H9 (cell line): ENCODE measurements around the gene SEC14L5. TPM values are rescaled to one million over a fixed set of nuclear protein-coding genes. Genes with fewer than 3 reads are reported as not detected.

ENCODE experiments used
- DNase-seq: peaks from one replicate; pipeline ENCODE4 v3.0.0-alpha.2; 2017
- H2AFZ ChIP-seq: one replicate; pipeline ENCODE4 v1.6.1; 2013; ENCODE audit warnings: mild to moderate bottlenecking, low read length, control low read depth, moderate library complexity
- H2AK5ac ChIP-seq: 2 replicates; pipeline ENCODE4 v1.6.1; 2013; ENCODE audit warnings: low read length, control low read depth, mixed read lengths; ENCODE audit not compliant: insufficient read length
- H2BK120ac ChIP-seq: one replicate; pipeline ENCODE4 v1.6.1; 2013; ENCODE audit warnings: low read depth, mild to moderate bottlenecking, low read length, control low read depth, inconsistent platforms; ENCODE audit not compliant: poor library complexity, severe bottlenecking
- H2BK12ac ChIP-seq: 2 replicates; pipeline ENCODE4 v1.6.1; 2013; ENCODE audit warnings: low read length, control low read depth, mixed read lengths, low read depth; ENCODE audit not compliant: insufficient read length
- H2BK15ac ChIP-seq: 2 replicates; pipeline ENCODE4 v1.6.1; 2013; ENCODE audit warnings: low read depth, low read length, control low read depth
- H2BK20ac ChIP-seq: one replicate; pipeline ENCODE4 v1.6.1; 2013; ENCODE audit warnings: low read depth, mild to moderate bottlenecking, low read length, control low read depth, inconsistent platforms; ENCODE audit not compliant: poor library complexity, severe bottlenecking
- H2BK5ac ChIP-seq: 2 replicates; pipeline ENCODE4 v1.6.1; 2013; ENCODE audit warnings: low read length, control low read depth, mixed read lengths; ENCODE audit not compliant: insufficient read length
- H3K14ac ChIP-seq: 2 replicates; pipeline ENCODE4 v1.6.1; 2013; ENCODE audit warnings: low read length, control low read depth; ENCODE audit not compliant: insufficient read depth
- H3K18ac ChIP-seq: 2 replicates; pipeline ENCODE4 v1.6.1; 2013; ENCODE audit warnings: low read depth, mild to moderate bottlenecking, mixed read lengths, low read length, control low read depth; ENCODE audit not compliant: insufficient read length
- H3K23ac ChIP-seq: 2 replicates; pipeline ENCODE4 v1.6.1; 2013; ENCODE audit warnings: low read length, control low read depth, mixed read lengths, low read depth; ENCODE audit not compliant: insufficient read length
- H3K23me2 ChIP-seq: 2 replicates; pipeline ENCODE4 v1.6.1; 2013; ENCODE audit warnings: low read depth, mild to moderate bottlenecking, mixed read lengths, low read length, control low read depth; ENCODE audit not compliant: insufficient read length, poor library complexity, severe bottlenecking
- H3K27ac ChIP-seq: 2 replicates; pipeline ENCODE4 v1.5.1; 2013; ENCODE audit warnings: low read length, control low read depth, mixed read lengths, low read depth; ENCODE audit not compliant: insufficient read length
- H3K27me3 ChIP-seq: 2 replicates; pipeline ENCODE4 v1.6.1; 2013; ENCODE audit warnings: low read length, control low read depth, inconsistent platforms; ENCODE audit not compliant: insufficient read depth
- H3K4ac ChIP-seq: 2 replicates; pipeline ENCODE4 v1.6.1; 2013; ENCODE audit warnings: low read depth, mild to moderate bottlenecking, control low read depth, inconsistent platforms, low read length, moderate library complexity
- H3K4me1 ChIP-seq: 2 replicates; pipeline ENCODE4 v1.6.1; 2013; ENCODE audit warnings: low read length, control low read depth, inconsistent platforms; ENCODE audit not compliant: insufficient read depth
- H3K4me2 ChIP-seq: 2 replicates; pipeline ENCODE4 v1.6.1; 2013; ENCODE audit warnings: low read length, control low read depth, mixed read lengths; ENCODE audit not compliant: insufficient read length, insufficient read depth
- H3K56ac ChIP-seq: 2 replicates; pipeline ENCODE4 v1.6.1; 2013; ENCODE audit warnings: low read depth, mild to moderate bottlenecking, mixed read lengths, low read length, control low read depth; ENCODE audit not compliant: insufficient read length
- H3K79me1 ChIP-seq: 2 replicates; pipeline ENCODE4 v1.6.1; 2013; ENCODE audit warnings: low read depth, mild to moderate bottlenecking, moderate library complexity, low read length, control low read depth, inconsistent platforms; ENCODE audit not compliant: insufficient read depth, poor library complexity, severe bottlenecking
- H3K79me2 ChIP-seq: 2 replicates; pipeline ENCODE4 v1.6.1; 2013; ENCODE audit warnings: low read length, control low read depth, inconsistent platforms; ENCODE audit not compliant: insufficient read depth
- H3K9ac ChIP-seq: 2 replicates; pipeline ENCODE4 v1.6.1; 2013; ENCODE audit warnings: low read length, control low read depth, mixed read lengths; ENCODE audit not compliant: insufficient read length; ENCODE audit errors: extremely low read depth
- H3K9me3 ChIP-seq: one replicate; pipeline ENCODE4 v1.6.1; 2013; ENCODE audit warnings: low read depth, low read length, inconsistent platforms; ENCODE audit not compliant: control insufficient read depth
- H3T11ph ChIP-seq: one replicate; pipeline ENCODE4 v1.6.1; 2013; ENCODE audit warnings: mild to moderate bottlenecking, low read length, control low read depth, inconsistent platforms
- H4K20me1 ChIP-seq: one replicate; pipeline ENCODE4 v1.6.1; 2013; ENCODE audit not compliant: control insufficient read depth, insufficient read length, insufficient read depth
- H4K5ac ChIP-seq: 2 replicates; pipeline ENCODE4 v1.6.1; 2013; ENCODE audit warnings: low read depth, mild to moderate bottlenecking, mixed read lengths, low read length, control low read depth; ENCODE audit not compliant: insufficient read length
- H4K8ac ChIP-seq: replicated peaks from 2 replicates; pipeline ENCODE4 v1.6.1; 2013; ENCODE audit warnings: low read length, control low read depth, mixed read lengths, low read depth; ENCODE audit not compliant: insufficient read length
- H4K91ac ChIP-seq: 2 replicates; pipeline ENCODE4 v1.6.1; 2013; ENCODE audit warnings: low read depth, mild to moderate bottlenecking, moderate library complexity, mixed read lengths, low read length, control low read depth; ENCODE audit not compliant: insufficient read length
- H3K27ac Mint-ChIP-seq, 3 experiments: 2 replicates in 2 of 3; 3 replicates in 1 of 3; pipeline ENCODE4 v1.8.0; 2020 to 2021; ENCODE audit warnings: mixed read lengths in 3 of 3, mild to moderate bottlenecking in 1 of 3, moderate library complexity in 1 of 3
- H3K27me3 Mint-ChIP-seq: 2 replicates; pipeline ENCODE4 v1.8.0; 2021; ENCODE audit warnings: low read depth, mild to moderate bottlenecking, moderate library complexity, mixed read lengths
- H3K36me3 Mint-ChIP-seq, 3 experiments: 2 replicates in 2 of 3; 3 replicates in 1 of 3; pipeline ENCODE4 v1.8.0; 2020 to 2021; ENCODE audit warnings: low read depth in 3 of 3, mixed read lengths in 3 of 3; ENCODE audit not compliant: insufficient read depth in 1 of 3
- H3K4me1 Mint-ChIP-seq, 2 experiments: 2 replicates each; pipeline ENCODE4 v1.8.0; 2020; ENCODE audit warnings: mixed read lengths in 2 of 2
- H3K4me3 Mint-ChIP-seq, 2 experiments: 2 replicates in 1 of 2; 3 replicates in 1 of 2; pipeline ENCODE4 v1.8.0; 2020 to 2021; ENCODE audit warnings: mild to moderate bottlenecking in 2 of 2, mixed read lengths in 2 of 2, moderate library complexity in 1 of 2
- H3K9me3 Mint-ChIP-seq, 2 experiments: 2 replicates in 1 of 2; 3 replicates in 1 of 2; pipeline ENCODE4 v1.8.0; 2020; ENCODE audit warnings: mild to moderate bottlenecking in 2 of 2, mixed read lengths in 2 of 2, moderate library complexity in 1 of 2
- CTCF ChIP-seq: fragments of 200-600 bp; sonication (generic); conservative IDR thresholded peaks from 3 replicates; pipeline ENCODE4 v1.8.0; 2021; ENCODE audit warnings: antibody characterized with exemption, mild to moderate bottlenecking
- WGBS: extraction: QIAGEN DNeasy Blood & Tissue Kit; methylation state at CpG from one replicate; pipeline ENCODE4 v1.1.7; 2013; ENCODE audit warnings: missing lambda C conversion rate, low lambda C conversion rate, mixed read lengths; ENCODE audit not compliant: insufficient read length; ENCODE audit errors: extremely low coverage; 5-methylcytosine and 5-hydroxymethylcytosine counted together
- total RNA-seq: library from RNA; stranded (reverse); gene quantifications from 2 replicates; pipeline ENCODE4 v1.2.1, GENCODE V29; 2021

SEC14L5 gene
- total RNA-seq, 1 experiment from 2014 or later = 4.1 TPM

- H3K23me2 ChIP-seq = peaks cover 8% of the 10 kb centered on the region
- H2AK5ac ChIP-seq = no peak overlapping the region
- no peaks in the 10 kb centered on the region; the same call in 1 of the 2 replicates for H3K4me1 ChIP-seq
- WGBS = no CpG with 5 or more reads among the region's 8 CpGs
- Mint-ChIP-seq H3K4me1 (peaks cover 9 to 14% of the 10 kb centered on the region in 2 experiments), H3K27me3 (peaks cover 2% of the 10 kb centered on the region; the same call in 1 of the 2 replicates), H3K36me3 (peaks cover 0 to 16% (median 11%) of the 10 kb centered on the region in 3 experiments; a peak in 4 of 7 replicates), H3K9me3 (no peaks in the 10 kb centered on the region), H3K4me3 (no peak overlapping the region), H3K27ac (no peak overlapping the region; a peak in 1 of 7 replicates)
- H3K14ac ChIP-seq = no peak overlapping the region
- no peak overlapping the region for H2BK120ac ChIP-seq
- H3K79me2 ChIP-seq = no peaks in the 10 kb centered on the region
- no peaks in the 10 kb centered on the region for H3K27me3 ChIP-seq
- no peak overlapping the region for H3K27ac ChIP-seq
- H3K9ac ChIP-seq = no peak overlapping the region
- no peak overlapping the region for H2BK15ac ChIP-seq
- no peak overlapping the region for H4K8ac ChIP-seq
- no peak for DNase-seq
- H4K5ac ChIP-seq = no peak overlapping the region
- H3K9me3 ChIP-seq = no peaks in the 10 kb centered on the region
- H3T11ph ChIP-seq = no peak overlapping the region
- no peak for TF ChIP-seq CTCF
- H2BK20ac ChIP-seq = no peak overlapping the region
- no peak overlapping the region for H2BK12ac ChIP-seq
- no peaks in the 10 kb centered on the region for H3K79me1 ChIP-seq
- H4K91ac ChIP-seq = no peak overlapping the region
- no peak overlapping the region for H3K4ac ChIP-seq
- H4K20me1 ChIP-seq = no peaks in the 10 kb centered on the region
- no peak overlapping the region for H2BK5ac ChIP-seq
- H3K18ac ChIP-seq = no peak overlapping the region
- H3K23ac ChIP-seq = no peak overlapping the region
- H3K56ac ChIP-seq = no peak overlapping the region
- no peak overlapping the region for H3K4me2 ChIP-seq
- H2AFZ ChIP-seq = no peak overlapping the region
Observed at GRCh38 chr16:4933433-4933832, 24.7 kb upstream of the SEC14L5 start.
